Measurements from ENCODE around the gene PRPF19. TPM values are rescaled to one million over a fixed set of nuclear protein-coding genes. Genes with fewer than 3 reads are reported as not detected.

PRPF19 gene
- total RNA-seq, 1 experiment from 2014 or later, result 116 TPM

Other genes starting within 250 kb of the PRPF19 start
- not detected in 3 replicates for gene MS4A8, start 207.0 kb downstream of the PRPF19 start, total RNA-seq (2021)
- gene MS4A18, start 181.9 kb downstream of the PRPF19 start, total RNA-seq (2021), result not detected in 3 replicates
- gene MS4A15, start 149.7 kb downstream of the PRPF19 start, total RNA-seq (2021), result 0.09 to 0.41 TPM (median 0.39 TPM) in 3 replicates
- not detected in 3 replicates for gene MS4A10, start 121.3 kb downstream of the PRPF19 start, total RNA-seq (2021)
- 49.4 to 53.5 TPM (median 53.1 TPM) in 3 replicates for gene CCDC86, start 64.5 kb downstream of the PRPF19 start, total RNA-seq (2021)
- 0.07 to 0.14 TPM (median 0.14 TPM) in 3 replicates for gene PTGDR2, start 50.6 kb downstream of the PRPF19 start, total RNA-seq (2021)
- gene ZP1, start 39.0 kb downstream of the PRPF19 start, total RNA-seq (2021), result not detected in 3 replicates
- gene TMEM109, start 7.6 kb upstream of the PRPF19 start, total RNA-seq (2021), result 24.1 to 26.8 TPM (median 25.1 TPM) in 3 replicates
- gene TMEM132A, start 17.9 kb upstream of the PRPF19 start, total RNA-seq (2021), result 110 to 114 TPM (median 114 TPM) in 3 replicates
- gene SLC15A3, start 45.6 kb upstream of the PRPF19 start, total RNA-seq (2021), result 10.2 to 12.1 TPM (median 11.5 TPM) in 3 replicates
- gene CD6, start 65.1 kb upstream of the PRPF19 start, total RNA-seq (2021), result 0.53 to 1.0 TPM (median 0.73 TPM) in 3 replicates
- gene CD5, start 195.9 kb upstream of the PRPF19 start, total RNA-seq (2021), result 0.30 to 0.37 TPM (median 0.32 TPM) in 3 replicates